ENCODE results near the gene APOC3.

The APOC3 gene

GRCh38 chr11:116851626-116852025 lies 21.9 kb downstream of the APOC3 start:
- no peak for DNase-seq (ENCODE audit: low spot score)

- no peak for DNase-seq (ENCODE audit: low spot score)
Observed at GRCh38 chr11:116852261-116853031, 22.7 kb downstream of the APOC3 start.

- peak; percentile 78 for DNase-seq (ENCODE audit: low spot score)
Observed at GRCh38 chr11:116853461-116854073, 23.9 kb downstream of the APOC3 start.

- DNase-seq (ENCODE audit: low spot score) = no peak
Observed at GRCh38 chr11:116855413-116855812, 25.7 kb downstream of the APOC3 start.

- DNase-seq (ENCODE audit: low spot score) = no peak
Observed at GRCh38 chr11:116856423-116856822, 26.7 kb downstream of the APOC3 start.

- no peak for DNase-seq (ENCODE audit: low spot score)
Observed at GRCh38 chr11:116857316-116857715, 27.6 kb downstream of the APOC3 start.

- DNase-seq (ENCODE audit: low spot score) = no peak
Observed at GRCh38 chr11:116857936-116858335, 28.2 kb downstream of the APOC3 start.

- no peak for DNase-seq (ENCODE audit: low spot score)
Observed at GRCh38 chr11:116859175-116859574, 29.5 kb downstream of the APOC3 start.

GRCh38 chr11:116860303-116860702 lies 30.6 kb downstream of the APOC3 start:
- DNase-seq (ENCODE audit: low spot score) = no peak

- DNase-seq (ENCODE audit: low spot score) = no peak
Observed at GRCh38 chr11:116861539-116861938, 31.8 kb downstream of the APOC3 start.

- DNase-seq (ENCODE audit: low spot score) = no peak
Observed at GRCh38 chr11:116862185-116862584, 32.5 kb downstream of the APOC3 start.

GRCh38 chr11:116862951-116863350 lies 33.2 kb downstream of the APOC3 start:
- DNase-seq (ENCODE audit: low spot score) = no peak

GRCh38 chr11:116864531-116864930 lies 34.8 kb downstream of the APOC3 start:
- DNase-seq (ENCODE audit: low spot score) = no peak

GRCh38 chr11:116865696-116866095 lies 36.0 kb downstream of the APOC3 start:
- DNase-seq (ENCODE audit: low spot score) = no peak

GRCh38 chr11:116866804-116867455 lies 37.2 kb downstream of the APOC3 start:
- DNase-seq (ENCODE audit: low spot score) = no peak

- no peak for DNase-seq (ENCODE audit: low spot score)
Observed at GRCh38 chr11:116867619-116868018, 37.9 kb downstream of the APOC3 start.

- no peak for DNase-seq (ENCODE audit: low spot score)
Observed at GRCh38 chr11:116868066-116868465, 38.4 kb downstream of the APOC3 start.

- no peak for DNase-seq (ENCODE audit: low spot score)
Observed at GRCh38 chr11:116869610-116870009, 39.9 kb downstream of the APOC3 start.

- no peak for DNase-seq (ENCODE audit: low spot score)
Observed at GRCh38 chr11:116870054-116870453, 40.3 kb downstream of the APOC3 start.

- peak; percentile 62 for DNase-seq (ENCODE audit: low spot score)
Observed at GRCh38 chr11:116871248-116871647, 41.5 kb downstream of the APOC3 start.

GRCh38 chr11:116873381-116873780 lies 43.7 kb downstream of the APOC3 start:
- DNase-seq (ENCODE audit: low spot score) = no peak

GRCh38 chr11:116874251-116874650 lies 44.5 kb downstream of the APOC3 start:
- DNase-seq (ENCODE audit: low spot score) = no peak

- no peak for DNase-seq (ENCODE audit: low spot score)
Observed at GRCh38 chr11:116875194-116875593, 45.5 kb downstream of the APOC3 start.
